Raji (cell line): ENCODE measurements around the gene HPCAL1.

Source experiments
- POLR2A ChIP-seq: IDR thresholded peaks from 2 replicates; pipeline ENCODE4 v1.6.1; 2011; ENCODE audit warnings: low read depth, low read length, control low read depth; ENCODE audit not compliant: insufficient read depth

The HPCAL1 gene

GRCh38 chr2:10322973-10323372 lies 20.3 kb downstream of the HPCAL1 start:
- TF ChIP-seq POLR2A: no peak

- TF ChIP-seq POLR2A: no peak
Observed at GRCh38 chr2:10323535-10323934, 20.8 kb downstream of the HPCAL1 start.

GRCh38 chr2:10324095-10324832 lies 21.6 kb downstream of the HPCAL1 start:
- no peak for TF ChIP-seq POLR2A

GRCh38 chr2:10325278-10326145 lies 22.8 kb downstream of the HPCAL1 start:
- TF ChIP-seq POLR2A: no peak

- no peak for TF ChIP-seq POLR2A
Observed at GRCh38 chr2:10326151-10326616, 23.5 kb downstream of the HPCAL1 start.

GRCh38 chr2:10326707-10327594 lies 24.2 kb downstream of the HPCAL1 start:
- TF ChIP-seq POLR2A: no peak

GRCh38 chr2:10327896-10328669 lies 25.4 kb downstream of the HPCAL1 start:
- TF ChIP-seq POLR2A: no peak

GRCh38 chr2:10328670-10329579 lies 26.2 kb downstream of the HPCAL1 start:
- TF ChIP-seq POLR2A: no peak

GRCh38 chr2:10329580-10329879 lies 26.8 kb downstream of the HPCAL1 start:
- TF ChIP-seq POLR2A: no peak

GRCh38 chr2:10329880-10330699 lies 27.4 kb downstream of the HPCAL1 start:
- no peak for TF ChIP-seq POLR2A

GRCh38 chr2:10330700-10331026 lies 28.0 kb downstream of the HPCAL1 start:
- TF ChIP-seq POLR2A: no peak

- TF ChIP-seq POLR2A: no peak
Observed at GRCh38 chr2:10331027-10331701, 28.5 kb downstream of the HPCAL1 start.
